Stimulated activated memory B cell treated with anti-CD40 and anti-IgM and Interleukin-4, amounts not matched to agents 10 μg/mL and 1 μg/mL and 100 μg/mL, for 72 hours (primary cell): ENCODE measurements around the gene PHETA1.
A peak's percentile ranks its signal among the peaks of the same experiment; 100 is the strongest.

ENCODE experiments used
- ATAC-seq: fragments of 150-1000 bp; cut with Tn5 transposase; 2 replicates; pipeline ENCODE4 v1.10.0; 2021
- H3K27ac Mint-ChIP-seq: one replicate; pipeline ENCODE4 v1.8.0; 2022; ENCODE audit warnings: mild to moderate bottlenecking, mixed read lengths
- H3K27me3 Mint-ChIP-seq: one replicate; pipeline ENCODE4 v1.8.0; 2022; ENCODE audit warnings: mixed read lengths
- H3K36me3 Mint-ChIP-seq: one replicate; pipeline ENCODE4 v1.8.0; 2022; ENCODE audit warnings: mixed read lengths
- H3K4me1 Mint-ChIP-seq: one replicate; pipeline ENCODE4 v1.8.0; 2022; ENCODE audit warnings: mixed read lengths
- H3K4me3 Mint-ChIP-seq: one replicate; pipeline ENCODE4 v1.8.0; 2022; ENCODE audit warnings: mild to moderate bottlenecking, moderate library complexity, mixed read lengths
- H3K9me3 Mint-ChIP-seq: one replicate; pipeline ENCODE4 v1.8.0; 2022; ENCODE audit warnings: mixed read lengths

Gene PHETA1

DNA sequence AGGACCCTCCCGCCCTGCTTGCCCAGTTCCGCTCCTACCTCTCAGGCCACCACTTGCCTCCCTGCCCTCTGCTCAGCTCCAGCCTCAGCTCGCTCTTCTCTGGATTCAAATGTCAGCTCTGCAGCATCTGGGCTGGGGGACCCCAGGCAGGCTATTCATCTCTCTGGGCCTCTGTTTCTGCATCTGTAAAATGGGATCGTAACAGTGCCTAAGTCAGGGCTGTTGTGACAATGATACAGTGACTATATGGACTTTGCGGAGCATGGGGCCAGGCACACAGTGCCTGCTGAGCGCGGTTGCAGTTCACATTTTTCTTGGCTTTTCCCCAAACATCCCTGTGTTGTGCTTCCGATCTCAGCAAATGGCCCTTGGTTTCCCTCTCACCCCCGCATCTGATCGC is 2.8 kb downstream of the PHETA1 start:
- no peak overlapping the region for H3K4me3 Mint-ChIP-seq
- ATAC-seq, result no peak
- H3K27me3 Mint-ChIP-seq, result peaks cover 16% of the 10 kb centered on the region
- H3K36me3 Mint-ChIP-seq, result peaks cover 7% of the 10 kb centered on the region
- H3K9me3 Mint-ChIP-seq, result no peaks in the 10 kb centered on the region
- no peak overlapping the region for H3K27ac Mint-ChIP-seq
- H3K4me1 Mint-ChIP-seq, result peaks cover 34% of the 10 kb centered on the region

DNA sequence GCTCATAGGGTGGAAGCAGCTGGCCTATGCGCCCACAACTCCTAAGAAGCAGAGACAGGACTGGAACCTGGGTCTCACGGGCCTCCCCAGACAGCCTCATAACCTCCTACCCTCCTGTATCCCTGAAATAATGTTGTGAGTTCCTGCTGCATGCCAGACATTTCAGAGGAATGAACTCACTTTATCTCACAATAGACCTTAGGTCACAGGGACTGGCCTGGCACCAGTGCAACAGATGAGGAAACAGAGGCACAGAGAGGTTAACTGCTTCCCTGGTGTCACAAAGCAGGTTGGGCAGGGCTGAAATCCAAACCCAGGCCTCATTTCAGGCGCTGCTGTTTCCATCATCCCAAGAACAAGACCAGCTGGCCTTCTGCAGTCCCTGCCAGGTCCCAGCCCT is 5.3 kb downstream of the PHETA1 start:
- peaks cover 57% of the 10 kb centered on the region for H3K4me1 Mint-ChIP-seq
- peaks cover 7% of the 10 kb centered on the region for H3K36me3 Mint-ChIP-seq
- ATAC-seq, result no peak
- peaks cover 20% of the 10 kb centered on the region for H3K27me3 Mint-ChIP-seq
- H3K27ac Mint-ChIP-seq, result no peak overlapping the region
- H3K4me3 Mint-ChIP-seq, result no peak overlapping the region
- no peaks in the 10 kb centered on the region for H3K9me3 Mint-ChIP-seq

DNA sequence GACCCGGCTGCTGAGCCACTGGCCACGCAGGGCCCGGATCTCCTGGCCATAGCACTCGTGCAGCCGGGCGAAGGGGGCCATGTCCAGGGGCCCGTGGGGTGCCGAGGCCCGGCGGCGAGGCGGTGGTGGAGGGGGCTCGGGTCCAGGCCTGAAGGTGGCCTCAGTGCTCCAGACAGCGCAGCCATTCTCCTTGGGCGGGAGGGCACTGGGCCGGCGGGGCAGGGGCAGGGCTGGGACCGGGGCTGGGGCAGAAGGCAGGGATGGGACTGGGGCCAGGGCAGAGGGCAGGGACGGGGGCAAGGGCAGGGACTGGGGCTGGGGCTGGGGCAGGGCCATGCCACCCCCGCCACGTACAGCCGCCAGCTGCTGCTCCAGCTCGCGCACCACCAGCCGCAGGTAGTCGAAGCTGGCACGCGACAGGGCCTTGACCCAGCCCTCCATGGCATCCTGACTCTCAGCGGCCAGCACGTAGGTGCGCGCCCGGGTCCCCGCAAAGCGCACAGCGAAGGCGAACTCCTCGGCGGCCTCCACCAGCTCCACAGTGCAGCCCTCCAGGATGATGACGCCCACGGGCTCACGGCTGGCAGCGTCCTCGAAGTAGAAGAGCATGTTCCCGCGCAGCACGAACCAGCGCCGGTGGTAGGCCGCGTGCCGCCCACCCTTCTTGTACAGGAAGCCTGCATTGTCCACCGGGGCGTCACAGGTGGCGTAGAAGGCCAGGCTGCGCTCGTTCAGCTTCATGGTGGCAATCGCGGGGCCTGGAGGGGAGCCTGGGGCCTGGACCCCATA is 6.0 kb downstream of the PHETA1 start:
- ATAC-seq, result peak; percentile 37
- no peak overlapping the region for H3K27ac Mint-ChIP-seq
- H3K9me3 Mint-ChIP-seq, result no peaks in the 10 kb centered on the region
- peaks cover 20% of the 10 kb centered on the region for H3K27me3 Mint-ChIP-seq
- no peak overlapping the region for H3K4me3 Mint-ChIP-seq
- peaks cover 7% of the 10 kb centered on the region for H3K36me3 Mint-ChIP-seq
- H3K4me1 Mint-ChIP-seq, result peaks cover 51% of the 10 kb centered on the region

DNA sequence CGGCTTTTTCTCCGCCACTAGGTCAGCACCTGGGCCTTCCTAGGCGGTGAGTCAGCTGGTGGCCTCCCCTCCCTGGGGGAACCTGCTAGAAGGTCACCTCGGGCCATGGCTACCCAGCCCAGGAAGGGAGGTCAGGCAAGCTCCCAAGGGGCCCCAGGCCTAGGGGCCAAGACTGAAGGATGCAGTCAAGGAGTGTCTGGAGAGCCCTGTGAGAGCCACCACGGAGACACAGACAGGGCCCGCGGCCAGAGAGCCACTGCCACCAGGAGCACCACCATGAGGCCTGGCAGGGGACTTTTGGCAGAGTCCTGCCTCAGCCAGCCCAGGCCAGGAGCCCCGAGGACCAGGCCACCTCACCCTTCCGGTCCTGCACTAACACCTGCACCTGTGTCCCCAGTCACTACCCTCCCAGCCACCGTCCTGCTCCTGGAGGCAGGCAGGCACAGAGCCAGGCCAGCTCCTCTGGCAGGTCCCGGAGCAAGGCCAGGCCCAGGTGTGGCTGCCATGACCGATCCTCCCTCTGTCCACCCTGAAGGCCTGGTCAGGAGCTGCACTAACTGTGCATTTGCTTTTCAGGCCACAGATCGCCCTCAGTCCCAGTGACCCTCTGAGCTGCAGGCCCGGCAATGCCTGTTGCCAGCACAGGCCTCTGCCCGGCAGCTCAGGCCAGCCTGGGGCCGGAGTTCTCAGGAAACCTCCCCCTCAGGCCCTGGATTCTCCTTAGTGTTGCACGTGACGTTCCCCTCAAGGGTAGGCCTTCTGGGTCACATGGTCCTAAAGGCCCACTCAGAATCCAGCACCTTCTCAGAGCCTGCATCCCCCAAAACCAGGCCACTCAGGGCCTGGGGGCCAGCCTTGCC is 6.9 kb downstream of the PHETA1 start:
- Mint-ChIP-seq H3K27ac (peak overlapping the region; percentile 78), H3K4me1 (peaks cover 42% of the 10 kb centered on the region)

DNA sequence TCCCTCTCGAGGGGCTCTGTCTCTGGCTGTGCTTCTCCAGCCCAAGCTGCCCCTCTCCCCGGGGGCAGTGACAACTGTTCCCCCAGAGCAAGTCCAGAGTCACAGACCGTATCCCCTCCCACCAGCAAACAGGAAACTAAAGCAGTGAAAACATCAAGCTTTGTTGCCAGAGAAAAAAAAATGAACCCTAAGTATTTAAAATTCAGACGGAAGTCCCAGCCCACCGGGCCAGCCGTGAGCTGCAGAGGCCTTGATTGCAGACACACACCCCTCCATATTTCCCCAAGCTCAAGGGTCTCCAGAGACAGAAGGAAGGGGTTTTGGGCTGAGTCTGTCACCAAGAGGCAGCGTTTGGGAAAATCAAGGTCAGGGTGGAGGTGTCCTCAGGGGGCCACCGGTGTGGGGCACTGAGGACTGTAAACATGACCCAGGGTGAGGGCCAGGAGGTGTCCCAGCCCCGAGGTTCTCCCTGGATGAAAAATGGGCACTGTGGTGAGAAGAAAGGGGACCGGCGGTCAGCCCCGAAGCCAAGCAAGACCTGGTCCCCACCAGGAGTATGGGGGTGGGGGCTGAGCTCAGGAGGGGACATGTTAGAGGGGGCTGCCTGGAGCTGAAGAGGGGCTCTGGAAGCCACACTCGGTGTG is 7.7 kb downstream of the PHETA1 start:
- Mint-ChIP-seq H3K36me3 (peaks cover 7% of the 10 kb centered on the region), H3K9me3 (no peaks in the 10 kb centered on the region), H3K27me3 (peaks cover 20% of the 10 kb centered on the region), H3K27ac (peak overlapping the region; percentile 78), H3K4me3 (no peak overlapping the region), H3K4me1 (peaks cover 42% of the 10 kb centered on the region)
- ATAC-seq, result no peak

More for the DNA sequence above, 6.9 kb downstream of the PHETA1 start:
- H3K27me3 Mint-ChIP-seq, result peaks cover 20% of the 10 kb centered on the region
- no peaks in the 10 kb centered on the region for H3K9me3 Mint-ChIP-seq
- ATAC-seq, result no peak
- H3K4me3 Mint-ChIP-seq, result no peak overlapping the region
- H3K36me3 Mint-ChIP-seq, result peaks cover 7% of the 10 kb centered on the region

DNA sequence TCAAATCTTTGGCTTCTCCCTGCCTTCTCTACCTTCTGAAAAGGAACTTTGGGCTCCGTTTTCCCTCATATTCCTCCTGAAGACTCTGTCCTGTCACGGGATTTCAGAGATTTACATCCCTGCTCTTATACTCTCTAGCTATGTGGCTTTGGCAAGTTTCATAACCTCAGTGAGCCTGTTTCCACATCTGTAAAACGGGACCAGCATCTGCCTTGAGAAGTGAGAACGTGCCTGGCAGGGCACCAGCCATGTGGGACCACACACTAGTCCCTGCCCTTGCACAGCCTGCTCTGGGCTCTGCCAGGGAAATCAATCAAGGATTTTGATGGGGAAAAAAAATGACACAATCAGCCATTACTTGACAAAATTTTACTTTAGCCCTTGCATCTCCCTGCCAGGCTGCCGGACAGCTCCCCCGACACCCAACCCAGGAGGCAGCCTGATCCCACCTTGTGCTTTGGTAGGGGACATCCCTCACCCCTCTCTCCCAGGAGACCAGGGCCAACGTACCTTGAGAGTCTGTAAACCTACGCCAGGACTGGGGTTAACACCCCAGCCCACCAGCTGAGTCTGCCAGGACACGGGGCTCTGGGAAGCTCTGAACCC is 8.5 kb downstream of the PHETA1 start:
- peaks cover 50% of the 10 kb centered on the region for H3K4me1 Mint-ChIP-seq
- H3K4me3 Mint-ChIP-seq, result no peak overlapping the region
- H3K36me3 Mint-ChIP-seq, result peaks cover 7% of the 10 kb centered on the region
- H3K9me3 Mint-ChIP-seq, result no peaks in the 10 kb centered on the region
- peaks cover 20% of the 10 kb centered on the region for H3K27me3 Mint-ChIP-seq
- ATAC-seq, result no peak
- H3K27ac Mint-ChIP-seq, result peak overlapping the region; percentile 78

DNA sequence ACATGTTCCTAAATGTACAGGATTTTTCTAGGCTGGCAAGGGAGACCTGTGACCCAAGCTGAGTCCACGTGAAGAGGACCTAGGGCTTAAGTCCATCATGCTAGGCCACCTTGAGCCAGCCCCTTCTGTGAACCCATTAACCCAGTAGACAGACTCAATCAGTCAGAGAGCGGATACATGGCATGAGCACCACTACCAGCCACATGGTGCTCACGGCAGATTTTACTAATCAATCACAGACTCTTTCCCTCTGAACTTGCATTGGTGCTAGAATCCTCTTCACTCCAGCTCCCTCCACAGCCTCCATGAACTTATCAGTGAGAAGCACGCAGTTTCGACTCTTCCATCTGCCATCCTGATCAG is 9.0 kb downstream of the PHETA1 start:
- peaks cover 20% of the 10 kb centered on the region for H3K27me3 Mint-ChIP-seq
- no peaks in the 10 kb centered on the region for H3K9me3 Mint-ChIP-seq
- peaks cover 55% of the 10 kb centered on the region for H3K4me1 Mint-ChIP-seq
- H3K4me3 Mint-ChIP-seq, result no peak overlapping the region
- ATAC-seq, result no peak
- H3K27ac Mint-ChIP-seq, result peak overlapping the region; percentile 78
- peaks cover 7% of the 10 kb centered on the region for H3K36me3 Mint-ChIP-seq

DNA sequence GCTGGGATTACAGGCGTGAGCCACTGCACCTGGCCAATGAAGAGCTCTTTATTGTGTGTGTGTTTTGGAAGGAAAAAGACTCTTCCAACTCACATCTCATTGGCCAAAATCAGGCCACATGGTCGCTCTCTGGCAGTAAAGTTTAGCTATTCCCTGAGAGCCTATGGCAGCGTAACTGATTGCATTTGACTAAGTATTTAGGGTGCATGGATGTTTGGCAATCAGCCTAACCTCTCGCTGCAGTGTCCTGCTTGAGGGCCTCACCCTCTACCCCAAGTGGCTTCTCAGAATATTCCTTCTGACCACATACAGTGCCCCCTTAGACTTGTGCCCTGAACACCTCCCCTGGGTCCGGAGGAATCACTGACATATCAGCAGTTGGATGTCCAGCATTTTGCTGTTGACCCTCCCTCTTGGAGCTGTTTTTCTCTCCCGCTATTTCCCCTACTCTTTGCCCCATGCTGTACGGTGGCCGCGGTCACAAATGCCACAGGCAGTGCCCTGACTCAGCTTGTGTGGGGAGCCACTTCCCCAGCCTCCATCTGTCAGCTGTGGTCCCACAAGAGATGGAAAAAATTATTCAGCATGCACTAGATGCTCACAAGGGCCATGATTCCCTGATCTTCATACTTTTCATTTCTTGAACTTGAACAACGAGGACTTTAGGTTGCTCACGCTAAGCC is 9.5 kb downstream of the PHETA1 start:
- no peak overlapping the region for H3K4me3 Mint-ChIP-seq
- ATAC-seq, result peak; percentile 72
- peaks cover 58% of the 10 kb centered on the region for H3K4me1 Mint-ChIP-seq
- peaks cover 20% of the 10 kb centered on the region for H3K27me3 Mint-ChIP-seq
- peaks cover 7% of the 10 kb centered on the region for H3K36me3 Mint-ChIP-seq
- no peaks in the 10 kb centered on the region for H3K9me3 Mint-ChIP-seq
- H3K27ac Mint-ChIP-seq, result no peak overlapping the region

DNA sequence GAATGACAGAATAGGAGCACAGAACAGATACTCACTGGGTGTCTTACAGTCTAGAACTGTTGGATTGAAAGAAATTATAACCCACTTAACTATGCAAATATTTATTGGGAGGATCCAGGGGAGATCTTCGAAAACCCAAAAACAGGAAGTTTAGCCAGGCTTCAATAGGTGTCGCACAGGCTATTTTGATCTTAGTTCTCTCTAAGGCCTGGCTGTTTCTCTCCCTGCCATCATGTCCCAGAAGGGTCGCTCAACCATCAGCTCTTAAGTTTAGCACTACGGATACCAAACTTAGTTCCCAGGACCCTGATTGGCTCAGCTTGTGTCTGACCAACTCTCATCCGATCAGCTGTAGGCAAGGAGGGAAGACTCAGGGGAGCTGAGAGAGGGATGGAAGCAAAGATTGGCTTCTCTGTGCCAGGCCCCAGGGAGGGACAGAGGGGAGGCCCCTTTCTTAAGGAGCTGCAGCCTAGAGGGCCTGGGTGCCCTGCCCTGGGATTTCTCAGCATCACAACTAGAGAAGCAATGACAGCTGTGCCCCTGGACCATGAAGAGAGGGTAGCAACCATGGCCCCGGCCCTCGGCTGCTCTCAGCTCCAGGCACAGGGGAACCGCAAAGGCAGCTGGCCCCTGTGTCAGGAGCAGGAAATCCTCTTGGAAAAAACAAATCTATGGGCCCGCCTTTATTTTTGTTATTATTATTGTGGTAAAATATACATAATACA is 13.5 kb downstream of the PHETA1 start:
- ATAC-seq, result peak; percentile 68
- Mint-ChIP-seq H3K27ac (peak overlapping the region; percentile 66), H3K4me1 (peaks cover 36% of the 10 kb centered on the region), H3K27me3 (peaks cover 6% of the 10 kb centered on the region), H3K4me3 (no peak overlapping the region), H3K9me3 (no peaks in the 10 kb centered on the region), H3K36me3 (no peaks in the 10 kb centered on the region)

DNA sequence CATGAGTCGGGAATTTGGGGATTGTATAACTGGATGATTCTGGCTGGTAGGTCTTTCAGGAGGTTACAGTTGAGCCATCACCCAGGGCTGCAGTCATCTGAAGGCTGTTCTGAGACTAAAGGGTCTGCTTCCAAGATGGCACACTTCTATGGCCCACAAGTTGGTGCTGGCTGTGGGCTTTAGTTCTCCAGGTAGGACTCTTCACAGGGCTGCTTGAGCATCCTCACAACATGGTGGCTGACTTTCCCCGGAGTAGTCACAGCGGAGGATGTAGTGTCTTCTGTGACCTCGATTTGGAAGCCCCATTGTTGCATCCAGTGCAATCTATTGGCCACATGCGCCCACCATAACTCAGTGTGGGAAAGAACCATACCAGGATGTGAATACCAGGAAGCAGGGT is 14.4 kb downstream of the PHETA1 start:
- no peaks in the 10 kb centered on the region for H3K36me3 Mint-ChIP-seq
- no peak overlapping the region for H3K27ac Mint-ChIP-seq
- ATAC-seq, result no peak
- H3K27me3 Mint-ChIP-seq, result no peaks in the 10 kb centered on the region
- no peak overlapping the region for H3K4me3 Mint-ChIP-seq
- H3K4me1 Mint-ChIP-seq, result peaks cover 27% of the 10 kb centered on the region
- no peaks in the 10 kb centered on the region for H3K9me3 Mint-ChIP-seq

DNA sequence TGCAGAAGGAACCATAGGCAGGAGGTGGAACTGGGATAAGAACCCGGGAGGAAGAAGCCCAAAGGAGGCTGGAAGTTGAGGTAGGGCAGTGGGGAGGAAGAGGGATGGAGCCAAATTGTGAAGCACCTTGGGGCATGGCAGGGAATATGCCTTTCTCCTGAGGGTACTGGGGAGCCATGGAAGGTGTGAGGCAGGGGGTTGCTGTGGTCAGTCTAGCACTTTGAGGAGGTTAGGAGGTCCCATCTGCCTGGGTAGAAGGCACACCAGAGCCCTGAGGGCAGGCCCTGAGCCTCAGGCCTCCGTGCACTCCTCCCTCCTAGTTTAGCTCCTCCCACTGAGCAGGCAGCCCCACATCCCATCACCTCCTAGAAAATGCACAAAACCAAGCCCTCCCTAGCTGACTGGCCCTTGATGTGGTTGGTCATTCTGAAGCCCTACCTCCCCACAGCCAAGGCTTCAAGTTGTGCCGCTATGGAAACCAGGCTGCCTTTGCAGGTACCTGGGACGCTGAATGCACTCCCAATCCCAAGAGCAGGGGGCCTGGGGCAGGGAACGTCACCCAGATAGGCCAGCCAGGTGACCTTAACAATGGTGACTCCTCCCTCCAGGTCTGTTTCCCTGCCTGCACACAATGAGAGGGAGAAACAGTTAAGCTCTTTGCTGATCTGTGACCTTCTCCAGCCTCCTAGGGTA is 15.1 kb downstream of the PHETA1 start:
- no peak overlapping the region for H3K4me3 Mint-ChIP-seq
- H3K4me1 Mint-ChIP-seq, result peaks cover 20% of the 10 kb centered on the region
- no peaks in the 10 kb centered on the region for H3K27me3 Mint-ChIP-seq
- no peak for ATAC-seq
- H3K27ac Mint-ChIP-seq, result no peak overlapping the region
- H3K9me3 Mint-ChIP-seq, result peaks cover 3% of the 10 kb centered on the region
- H3K36me3 Mint-ChIP-seq, result no peaks in the 10 kb centered on the region

DNA sequence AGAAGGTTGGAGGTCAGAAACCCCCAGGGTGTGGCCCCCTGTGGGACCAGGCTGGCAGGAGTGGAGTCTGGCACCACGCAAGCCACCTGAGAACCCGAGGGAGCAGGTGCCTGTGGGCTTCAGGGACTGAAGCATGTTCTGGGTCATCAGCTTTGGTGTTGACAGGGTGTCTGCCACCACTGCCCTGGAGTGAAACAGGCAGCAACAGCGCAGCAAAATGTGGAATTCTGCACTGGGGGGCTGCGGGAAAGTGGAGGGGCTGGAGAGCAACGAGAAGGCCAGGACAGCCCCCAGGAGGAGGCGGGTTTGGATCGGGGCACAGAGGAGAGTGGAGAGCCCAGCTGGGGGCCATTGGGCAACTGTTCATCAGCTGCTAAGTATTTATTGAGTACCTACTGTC is 15.9 kb downstream of the PHETA1 start:
- H3K27me3 Mint-ChIP-seq, result no peaks in the 10 kb centered on the region
- H3K27ac Mint-ChIP-seq, result no peak overlapping the region
- ATAC-seq, result no peak
- no peaks in the 10 kb centered on the region for H3K36me3 Mint-ChIP-seq
- H3K9me3 Mint-ChIP-seq, result peaks cover 8% of the 10 kb centered on the region
- H3K4me1 Mint-ChIP-seq, result peaks cover 19% of the 10 kb centered on the region
- no peak overlapping the region for H3K4me3 Mint-ChIP-seq

DNA sequence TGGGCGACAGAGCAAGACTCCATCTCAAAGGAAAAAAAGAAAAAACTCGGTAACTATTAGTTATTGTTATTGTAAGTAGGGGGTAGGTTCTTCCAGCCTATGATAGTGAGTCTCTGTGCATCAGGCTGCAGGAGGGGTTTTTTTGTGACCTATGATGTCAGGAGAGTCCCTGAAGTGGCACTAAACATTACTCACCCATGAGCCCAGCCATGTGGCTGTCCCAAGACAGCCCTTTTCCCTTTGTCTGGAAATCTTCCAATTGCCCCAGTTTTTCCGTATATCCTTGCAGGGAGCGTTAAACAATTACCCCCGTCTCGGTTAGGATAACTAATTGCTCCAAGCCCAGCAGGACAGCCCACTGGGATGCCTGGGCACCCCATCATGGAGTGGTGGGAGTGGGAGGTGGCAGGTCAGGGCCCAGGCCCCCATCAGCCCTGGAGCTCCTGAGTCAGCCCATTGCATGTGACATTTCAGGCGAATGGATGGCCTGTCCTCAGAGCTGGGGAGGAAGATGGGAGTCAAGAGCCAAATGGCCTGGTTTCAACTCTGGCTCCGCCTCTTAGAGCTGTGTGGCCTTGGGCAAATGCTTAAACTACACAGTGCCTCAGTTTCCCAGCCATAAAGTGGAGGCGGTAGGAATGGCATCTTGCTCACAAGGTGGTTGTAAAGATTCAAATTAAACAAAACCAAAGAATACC is 16.4 kb downstream of the PHETA1 start:
- Mint-ChIP-seq H3K4me3 (no peak overlapping the region), H3K27ac (no peak overlapping the region), H3K27me3 (no peaks in the 10 kb centered on the region), H3K9me3 (peaks cover 10% of the 10 kb centered on the region), H3K36me3 (no peaks in the 10 kb centered on the region), H3K4me1 (peaks cover 19% of the 10 kb centered on the region)
- no peak for ATAC-seq
